ENCODE data around the gene XRN1.

Gene XRN1

GRCh38 chr3:142353571-142353970, 94.3 kb downstream of the XRN1 start:
- TF ChIP-seq TAF1 (IDR thresholded peaks at IDR 0.05; ENCODE audit: borderline replicate concordance, insufficient read depth, low read length): no peak
- TF ChIP-seq POLR2AphosphoS5 (IDR thresholded peaks at IDR 0.05; ENCODE audit: low read depth, low read length): no peak
- no peak for TF ChIP-seq REST (IDR thresholded peaks at IDR 0.05; ENCODE audit: insufficient read depth in 1 of 2, low read depth in 2 of 2, low read length in 2 of 2)
- TF ChIP-seq FOXP2 (optimal IDR thresholded peaks at IDR 0.05; ENCODE audit: borderline replicate concordance, extremely low read depth, extremely low read length, insufficient read depth): no peak
- no peak for TF ChIP-seq SIN3A (IDR thresholded peaks at IDR 0.05; ENCODE audit: borderline replicate concordance, insufficient read depth, low read length)

DNA sequence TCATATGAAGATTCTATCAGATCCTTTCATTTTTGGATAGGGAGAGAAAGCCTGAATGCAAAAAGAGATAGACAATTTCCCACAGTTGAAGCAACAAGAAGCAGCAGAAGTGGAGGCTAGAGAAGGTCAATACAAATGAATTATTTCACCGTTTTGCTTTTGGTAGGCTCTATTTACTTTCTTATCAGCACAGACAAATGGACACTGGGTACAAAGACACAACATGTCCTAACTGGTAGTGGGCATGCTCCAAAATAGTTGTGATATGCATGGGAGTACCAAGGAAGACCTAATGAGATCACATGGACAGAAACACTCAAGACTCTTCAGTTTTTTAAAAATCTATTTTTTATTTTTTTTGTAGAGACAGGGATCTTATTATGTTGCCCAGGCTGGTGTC, 99.4 kb downstream of the XRN1 start:
- TF ChIP-seq SIN3A (IDR thresholded peaks at IDR 0.05; ENCODE audit: borderline replicate concordance, insufficient read depth, low read length) (no peak), TAF1 (IDR thresholded peaks at IDR 0.05; ENCODE audit: borderline replicate concordance, insufficient read depth, low read length) (no peak), REST (IDR thresholded peaks at IDR 0.05; ENCODE audit: insufficient read depth in 1 of 2, low read depth in 2 of 2, low read length in 2 of 2) (no peak), POLR2AphosphoS5 (IDR thresholded peaks at IDR 0.05; ENCODE audit: low read depth, low read length) (no peak), FOXP2 (optimal IDR thresholded peaks at IDR 0.05; ENCODE audit: borderline replicate concordance, extremely low read depth, extremely low read length, insufficient read depth) (no peak)

GRCh38 chr3:142337994-142338393, 109.8 kb downstream of the XRN1 start:
- TF ChIP-seq SIN3A (IDR thresholded peaks at IDR 0.05; ENCODE audit: borderline replicate concordance, insufficient read depth, low read length) (no peak), POLR2AphosphoS5 (IDR thresholded peaks at IDR 0.05; ENCODE audit: low read depth, low read length) (no peak), REST (IDR thresholded peaks at IDR 0.05; ENCODE audit: insufficient read depth in 1 of 2, low read depth in 2 of 2, low read length in 2 of 2) (no peak), TAF1 (IDR thresholded peaks at IDR 0.05; ENCODE audit: borderline replicate concordance, insufficient read depth, low read length) (no peak), FOXP2 (optimal IDR thresholded peaks at IDR 0.05; ENCODE audit: borderline replicate concordance, extremely low read depth, extremely low read length, insufficient read depth) (no peak)

GRCh38 chr3:142332390-142332789, 115.4 kb downstream of the XRN1 start:
- no peak for TF ChIP-seq POLR2AphosphoS5 (IDR thresholded peaks at IDR 0.05; ENCODE audit: low read depth, low read length)
- TF ChIP-seq SIN3A (IDR thresholded peaks at IDR 0.05; ENCODE audit: borderline replicate concordance, insufficient read depth, low read length): no peak
- TF ChIP-seq FOXP2 (optimal IDR thresholded peaks at IDR 0.05; ENCODE audit: borderline replicate concordance, extremely low read depth, extremely low read length, insufficient read depth): no peak
- TF ChIP-seq TAF1 (IDR thresholded peaks at IDR 0.05; ENCODE audit: borderline replicate concordance, insufficient read depth, low read length): no peak
- no peak for TF ChIP-seq REST (IDR thresholded peaks at IDR 0.05; ENCODE audit: insufficient read depth in 1 of 2, low read depth in 2 of 2, low read length in 2 of 2)

GRCh38 chr3:142319912-142320311, 127.9 kb downstream of the XRN1 start:
- no peak for TF ChIP-seq REST (IDR thresholded peaks at IDR 0.05; ENCODE audit: insufficient read depth in 1 of 2, low read depth in 2 of 2, low read length in 2 of 2)
- TF ChIP-seq POLR2AphosphoS5 (IDR thresholded peaks at IDR 0.05; ENCODE audit: low read depth, low read length): no peak
- TF ChIP-seq SIN3A (IDR thresholded peaks at IDR 0.05; ENCODE audit: borderline replicate concordance, insufficient read depth, low read length): no peak
- no peak for TF ChIP-seq FOXP2 (optimal IDR thresholded peaks at IDR 0.05; ENCODE audit: borderline replicate concordance, extremely low read depth, extremely low read length, insufficient read depth)
- no peak for TF ChIP-seq TAF1 (IDR thresholded peaks at IDR 0.05; ENCODE audit: borderline replicate concordance, insufficient read depth, low read length)
